Measurements from ENCODE around the gene RUSC2. TPM values are rescaled to one million over a fixed set of nuclear protein-coding genes. Genes with fewer than 3 reads are reported as not detected.

The RUSC2 gene
- total RNA-seq, 5 donors from 2014 or later (not counting 1 experiment from before 2014, with no cell fraction given) = 0.16 to 3.1 (median 1.2) TPM

- H3K4me3 ChIP-seq (ENCODE audit: control insufficient read depth in 1 of 2, extremely low read depth in 1 of 2, low read length in 1 of 2) = no peak overlapping the region
- no peak overlapping the region for H3K27ac ChIP-seq (ENCODE audit: low read length)
- H3K27me3 ChIP-seq (replicated peaks in 1 of 2; ENCODE audit: control insufficient read depth in 2 of 2, extremely low read depth in 1 of 2, insufficient read depth in 2 of 2, low read length in 1 of 2) = peaks cover 0 to 3% of the 10 kb centered on the region in 2 experiments
- H3K4me3 Mint-ChIP-seq = no peak overlapping the region
- POLR2A ChIA-PET = no interaction called here
- H3K27me3 Mint-ChIP-seq = peaks cover 17 to 18% of the 10 kb centered on the region in 2 donors
- no peaks in the 10 kb centered on the region for H3K36me3 Mint-ChIP-seq
- whole genome bisulfite sequencing (ENCODE audit: insufficient coverage) = no CpG with 5 or more reads among the region's 1 CpG
- no peak overlapping the region for H3K27ac Mint-ChIP-seq
- H3K9me3 ChIP-seq = no peaks in the 10 kb centered on the region
- CTCF ChIA-PET = no interaction called here
- DNase-seq = no peak
- no peaks in the 10 kb centered on the region for H3K9me3 Mint-ChIP-seq
- H3K4me1 Mint-ChIP-seq = no peaks in the 10 kb centered on the region
- no peaks in the 10 kb centered on the region for H3K4me1 ChIP-seq (ENCODE audit: control insufficient read depth in 1 of 2, extremely low read depth in 1 of 2, insufficient read depth in 2 of 2, low read length in 2 of 2)
- no peak for ATAC-seq (replicated peaks in 1 of 4)
- no peaks in the 10 kb centered on the region for H3K36me3 ChIP-seq (ENCODE audit: control insufficient read depth in 2 of 2, extremely low read depth in 1 of 2, insufficient read depth in 1 of 2, low read length in 1 of 2)
Measured at GRCh38 chr9:35511453-35511852, 21.5 kb downstream of the RUSC2 start.

- H3K9me3 Mint-ChIP-seq = no peaks in the 10 kb centered on the region
- WGBS (ENCODE audit: insufficient coverage) = no CpG with 5 or more reads among the region's 7 CpGs
- DNase-seq (no peak), ATAC-seq (replicated peaks in 1 of 4) (no peak)
- H3K4me3 Mint-ChIP-seq = no peak overlapping the region
- H3K4me3 ChIP-seq (ENCODE audit: control insufficient read depth in 1 of 2, extremely low read depth in 1 of 2, low read length in 1 of 2) = no peak overlapping the region
- ChIA-PET CTCF (no interaction called here), POLR2A (interaction anchor here in 1 of 2 donors (0.6 kb wide), 1 partner anchor 57 kb away, joined by 3 read pairs; no protein-coding TSS in a partner anchor)
- no peaks in the 10 kb centered on the region for H3K36me3 Mint-ChIP-seq
- H3K4me1 Mint-ChIP-seq = no peaks in the 10 kb centered on the region
- H3K9me3 ChIP-seq = no peaks in the 10 kb centered on the region
- no peaks in the 10 kb centered on the region for H3K4me1 ChIP-seq (ENCODE audit: control insufficient read depth in 1 of 2, extremely low read depth in 1 of 2, insufficient read depth in 2 of 2, low read length in 2 of 2)
- no peaks in the 10 kb centered on the region for H3K27me3 ChIP-seq (replicated peaks in 1 of 2; ENCODE audit: control insufficient read depth in 2 of 2, extremely low read depth in 1 of 2, insufficient read depth in 2 of 2, low read length in 1 of 2)
- no peak overlapping the region for H3K27ac Mint-ChIP-seq
- H3K27me3 Mint-ChIP-seq = peaks cover 10% of the 10 kb centered on the region in 2 donors
- H3K27ac ChIP-seq (ENCODE audit: low read length) = no peak overlapping the region
- H3K36me3 ChIP-seq (ENCODE audit: control insufficient read depth in 2 of 2, extremely low read depth in 1 of 2, insufficient read depth in 1 of 2, low read length in 1 of 2) = no peaks in the 10 kb centered on the region
Measured at GRCh38 chr9:35515766-35516165, 25.9 kb downstream of the RUSC2 start.

- ATAC-seq (replicated peaks in 1 of 4) (no peak), DNase-seq (no peak)
- Histone ChIP-seq H3K27me3 (replicated peaks in 1 of 2; ENCODE audit: control insufficient read depth in 2 of 2, extremely low read depth in 1 of 2, insufficient read depth in 2 of 2, low read length in 1 of 2) (no peaks in the 10 kb centered on the region), H3K27ac (ENCODE audit: low read length) (no peak overlapping the region), H3K4me1 (ENCODE audit: control insufficient read depth in 1 of 2, extremely low read depth in 1 of 2, insufficient read depth in 2 of 2, low read length in 2 of 2) (no peaks in the 10 kb centered on the region), H3K9me3 (no peaks in the 10 kb centered on the region), H3K4me3 (ENCODE audit: control insufficient read depth in 1 of 2, extremely low read depth in 1 of 2, low read length in 1 of 2) (no peak overlapping the region), H3K36me3 (ENCODE audit: control insufficient read depth in 2 of 2, extremely low read depth in 1 of 2, insufficient read depth in 1 of 2, low read length in 1 of 2) (no peaks in the 10 kb centered on the region)
- H3K4me1 Mint-ChIP-seq = no peaks in the 10 kb centered on the region
- ChIA-PET POLR2A (no interaction called here), CTCF (no interaction called here)
- peaks cover 10% of the 10 kb centered on the region in 2 donors for H3K27me3 Mint-ChIP-seq
- no peaks in the 10 kb centered on the region for H3K36me3 Mint-ChIP-seq
- no CpG with 5 or more reads among the region's 1 CpG for WGBS (ENCODE audit: insufficient coverage)
- no peak overlapping the region for H3K4me3 Mint-ChIP-seq
- no peaks in the 10 kb centered on the region for H3K9me3 Mint-ChIP-seq
- H3K27ac Mint-ChIP-seq = peak overlapping the region in 1 of 2 donors; percentile 3
Measured at GRCh38 chr9:35516479-35516878, 26.6 kb downstream of the RUSC2 start.

- H3K27me3 ChIP-seq (replicated peaks in 1 of 2; ENCODE audit: control insufficient read depth in 2 of 2, extremely low read depth in 1 of 2, insufficient read depth in 2 of 2, low read length in 1 of 2) = no peaks in the 10 kb centered on the region
- Mint-ChIP-seq H3K36me3 (no peaks in the 10 kb centered on the region), H3K9me3 (no peaks in the 10 kb centered on the region), H3K4me3 (no peak overlapping the region), H3K4me1 (no peaks in the 10 kb centered on the region), H3K27me3 (peaks cover 10% of the 10 kb centered on the region in 2 donors), H3K27ac (no peak overlapping the region)
- H3K27ac ChIP-seq (ENCODE audit: low read length) = no peak overlapping the region
- POLR2A ChIA-PET = no interaction called here
- ATAC-seq (replicated peaks in 1 of 4) = no peak
- H3K4me3 ChIP-seq (ENCODE audit: control insufficient read depth in 1 of 2, extremely low read depth in 1 of 2, low read length in 1 of 2) = no peak overlapping the region
- H3K36me3 ChIP-seq (ENCODE audit: control insufficient read depth in 2 of 2, extremely low read depth in 1 of 2, insufficient read depth in 1 of 2, low read length in 1 of 2) = no peaks in the 10 kb centered on the region
- CTCF ChIA-PET = no interaction called here
- WGBS (ENCODE audit: insufficient coverage) = no CpG with 5 or more reads among the region's 3 CpGs
- no peaks in the 10 kb centered on the region for H3K4me1 ChIP-seq (ENCODE audit: control insufficient read depth in 1 of 2, extremely low read depth in 1 of 2, insufficient read depth in 2 of 2, low read length in 2 of 2)
- no peaks in the 10 kb centered on the region for H3K9me3 ChIP-seq
- no peak for DNase-seq
Measured at GRCh38 chr9:35517131-35517530, 27.2 kb downstream of the RUSC2 start.

GRCh38 chr9:35517552-35518224, 27.8 kb downstream of the RUSC2 start:
- Histone ChIP-seq H3K4me1 (ENCODE audit: control insufficient read depth in 1 of 2, extremely low read depth in 1 of 2, insufficient read depth in 2 of 2, low read length in 2 of 2) (no peaks in the 10 kb centered on the region), H3K27me3 (replicated peaks in 1 of 2; ENCODE audit: control insufficient read depth in 2 of 2, extremely low read depth in 1 of 2, insufficient read depth in 2 of 2, low read length in 1 of 2) (no peaks in the 10 kb centered on the region), H3K36me3 (ENCODE audit: control insufficient read depth in 2 of 2, extremely low read depth in 1 of 2, insufficient read depth in 1 of 2, low read length in 1 of 2) (no peaks in the 10 kb centered on the region), H3K9me3 (no peaks in the 10 kb centered on the region), H3K27ac (ENCODE audit: low read length) (no peak overlapping the region), H3K4me3 (ENCODE audit: control insufficient read depth in 1 of 2, extremely low read depth in 1 of 2, low read length in 1 of 2) (no peak overlapping the region)
- DNase-seq (no peak), ATAC-seq (replicated peaks in 1 of 4) (no peak)
- WGBS (ENCODE audit: insufficient coverage) = 100% methylated on average over 1 of the region's 3 CpGs
- ChIA-PET CTCF (interaction anchor here in 1 of 2 donors (0.6 kb wide), 1 partner anchor 22 kb away, joined by 3 read pairs; no protein-coding TSS in a partner anchor), POLR2A (no interaction called here)
- peaks cover 8% of the 10 kb centered on the region in 2 donors for H3K27me3 Mint-ChIP-seq
- no peak overlapping the region for H3K27ac Mint-ChIP-seq
- H3K4me1 Mint-ChIP-seq = no peaks in the 10 kb centered on the region
- no peak overlapping the region for H3K4me3 Mint-ChIP-seq
- no peaks in the 10 kb centered on the region for H3K9me3 Mint-ChIP-seq
- no peaks in the 10 kb centered on the region for H3K36me3 Mint-ChIP-seq

GRCh38 chr9:35518225-35518821, 28.4 kb downstream of the RUSC2 start:
- H3K36me3 Mint-ChIP-seq = no peaks in the 10 kb centered on the region
- no peaks in the 10 kb centered on the region for H3K36me3 ChIP-seq (ENCODE audit: control insufficient read depth in 2 of 2, extremely low read depth in 1 of 2, insufficient read depth in 1 of 2, low read length in 1 of 2)
- H3K27ac Mint-ChIP-seq = no peak overlapping the region
- 100% methylated on average over 1 of the region's 4 CpGs for WGBS (ENCODE audit: insufficient coverage)
- DNase-seq = no peak
- H3K4me1 ChIP-seq (ENCODE audit: control insufficient read depth in 1 of 2, extremely low read depth in 1 of 2, insufficient read depth in 2 of 2, low read length in 2 of 2) = no peaks in the 10 kb centered on the region
- H3K4me1 Mint-ChIP-seq = no peaks in the 10 kb centered on the region
- ATAC-seq (replicated peaks in 1 of 4) = no peak
- no peak overlapping the region for H3K4me3 Mint-ChIP-seq
- H3K27me3 ChIP-seq (replicated peaks in 1 of 2; ENCODE audit: control insufficient read depth in 2 of 2, extremely low read depth in 1 of 2, insufficient read depth in 2 of 2, low read length in 1 of 2) = no peaks in the 10 kb centered on the region
- ChIA-PET POLR2A (no interaction called here), CTCF (interaction anchor here in 1 of 2 donors (0.6 kb wide), 1 partner anchor 93 kb away, joined by 3 read pairs; no protein-coding TSS in a partner anchor)
- no peak overlapping the region for H3K4me3 ChIP-seq (ENCODE audit: control insufficient read depth in 1 of 2, extremely low read depth in 1 of 2, low read length in 1 of 2)
- H3K9me3 Mint-ChIP-seq = no peaks in the 10 kb centered on the region
- H3K27me3 Mint-ChIP-seq = peaks cover 4 to 5% of the 10 kb centered on the region in 2 donors
- no peaks in the 10 kb centered on the region for H3K9me3 ChIP-seq
- H3K27ac ChIP-seq (ENCODE audit: low read length) = no peak overlapping the region
